ENCODE results near the gene PACRG.
"Not testable (repeated sequence)": the region's sequence is repeated elsewhere in the genome, so short reads cannot be mapped to it uniquely, and the experiment has no call there.

The PACRG gene

GRCh38 chr6:163309491-163310026, 581.8 kb downstream of the PACRG start:
- TF ChIP-seq, protein P1, sequence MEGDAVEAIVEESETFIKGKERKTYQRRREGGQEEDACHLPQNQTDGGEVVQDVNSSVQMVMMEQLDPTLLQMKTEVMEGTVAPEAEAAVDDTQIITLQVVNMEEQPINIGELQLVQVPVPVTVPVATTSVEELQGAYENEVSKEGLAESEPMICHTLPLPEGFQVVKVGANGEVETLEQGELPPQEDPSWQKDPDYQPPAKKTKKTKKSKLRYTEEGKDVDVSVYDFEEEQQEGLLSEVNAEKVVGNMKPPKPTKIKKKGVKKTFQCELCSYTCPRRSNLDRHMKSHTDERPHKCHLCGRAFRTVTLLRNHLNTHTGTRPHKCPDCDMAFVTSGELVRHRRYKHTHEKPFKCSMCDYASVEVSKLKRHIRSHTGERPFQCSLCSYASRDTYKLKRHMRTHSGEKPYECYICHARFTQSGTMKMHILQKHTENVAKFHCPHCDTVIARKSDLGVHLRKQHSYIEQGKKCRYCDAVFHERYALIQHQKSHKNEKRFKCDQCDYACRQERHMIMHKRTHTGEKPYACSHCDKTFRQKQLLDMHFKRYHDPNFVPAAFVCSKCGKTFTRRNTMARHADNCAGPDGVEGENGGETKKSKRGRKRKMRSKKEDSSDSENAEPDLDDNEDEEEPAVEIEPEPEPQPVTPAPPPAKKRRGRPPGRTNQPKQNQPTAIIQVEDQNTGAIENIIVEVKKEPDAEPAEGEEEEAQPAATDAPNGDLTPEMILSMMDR (IDR thresholded peaks at IDR 0.05; ENCODE audit: low read depth, low read length): no peak
- no peak for DNase-seq (ENCODE audit: extremely low read depth, low read depth)

DNA sequence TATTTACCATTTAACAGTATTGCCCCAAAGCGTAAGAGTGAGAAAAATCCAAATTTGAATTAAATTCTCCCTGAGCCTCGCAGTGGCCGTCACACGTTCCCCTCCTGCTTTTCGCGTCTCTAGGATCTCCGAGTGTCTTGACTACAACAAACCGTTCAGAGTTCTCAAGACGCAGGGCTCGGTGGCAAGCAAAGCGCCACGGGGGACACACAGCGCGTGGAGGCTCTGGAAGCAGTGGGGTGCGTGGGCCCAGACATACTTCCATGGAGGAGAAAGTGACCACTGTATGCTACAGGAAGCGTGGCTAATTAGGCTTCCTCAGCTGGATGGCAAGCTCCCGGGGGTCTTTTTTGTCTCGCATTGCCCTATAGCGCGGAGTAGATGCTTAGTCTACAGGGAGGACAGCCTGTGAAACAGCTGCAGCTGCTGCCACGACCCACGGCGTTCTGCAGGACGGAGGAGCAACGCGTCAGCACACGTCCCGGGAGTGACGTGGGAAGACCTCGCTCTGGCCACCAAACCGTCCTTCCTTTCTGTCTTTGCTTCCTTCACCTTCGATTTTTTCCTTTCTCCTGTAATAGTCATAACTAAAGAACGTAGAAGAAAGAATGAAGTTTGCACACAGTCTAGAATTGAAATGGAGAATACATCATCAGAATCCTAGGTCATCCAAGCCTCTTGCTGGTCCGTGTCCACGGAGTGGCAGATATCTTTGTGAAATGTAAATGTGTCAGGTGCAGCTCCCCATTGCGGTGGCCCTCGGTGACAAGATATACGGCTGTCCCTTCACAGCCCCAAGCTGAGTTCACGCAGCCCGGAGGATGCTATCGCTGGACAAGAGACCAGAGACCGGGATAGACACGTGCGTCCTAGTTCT, 582.6 kb downstream of the PACRG start:
- DNase-seq (ENCODE audit: extremely low read depth, low read depth): no peak
- TF ChIP-seq, protein P1 (IDR thresholded peaks at IDR 0.05; ENCODE audit: low read depth, low read length): no peak

DNA sequence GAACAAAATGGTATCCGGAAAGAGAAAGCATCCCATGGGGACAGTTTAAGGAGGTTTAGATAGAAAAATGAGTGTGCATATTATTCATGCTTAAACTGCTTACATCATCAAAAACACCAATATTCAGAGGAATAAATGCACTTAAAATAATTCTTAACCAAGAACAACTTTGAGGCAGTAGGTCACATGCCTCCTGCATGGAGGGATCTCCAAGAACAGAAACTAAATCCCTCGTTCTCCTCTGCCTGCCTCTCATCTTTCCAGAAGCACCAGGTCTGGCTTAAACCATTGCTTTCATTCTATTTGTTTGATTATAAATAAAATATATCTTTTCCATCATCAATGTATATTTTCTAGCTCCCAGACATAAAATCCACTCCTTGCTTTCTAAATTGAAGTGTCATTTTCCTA, 583.2 kb downstream of the PACRG start:
- TF ChIP-seq, protein P1 (IDR thresholded peaks at IDR 0.05; ENCODE audit: low read depth, low read length): no peak

DNA sequence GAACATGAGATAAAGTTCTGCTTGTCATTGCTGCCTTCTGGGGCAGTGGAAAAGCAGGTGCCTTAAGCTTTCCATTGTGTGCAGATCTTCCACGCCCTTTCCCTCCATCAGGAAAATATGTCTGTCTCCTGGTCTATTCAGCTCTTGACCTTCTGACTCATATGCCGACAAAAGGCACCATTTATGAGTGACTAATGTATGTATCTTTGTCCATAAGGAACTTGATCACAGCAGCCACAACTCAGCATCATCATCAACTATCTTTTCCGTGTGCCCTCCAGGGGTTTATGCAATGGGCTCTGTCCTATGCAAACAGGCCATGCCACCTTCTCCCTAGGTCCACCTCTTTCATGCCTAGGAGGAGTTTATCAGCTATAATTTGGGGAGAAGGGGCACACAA, 584.1 kb downstream of the PACRG start:
- DNase-seq (ENCODE audit: extremely low read depth, low read depth): no peak
- TF ChIP-seq, protein P1 (IDR thresholded peaks at IDR 0.05; ENCODE audit: low read depth, low read length): no peak

More for the DNA sequence above, 583.2 kb downstream of the PACRG start:
- DNase-seq (ENCODE audit: extremely low read depth, low read depth): no peak

GRCh38 chr6:163313566-163313965, 585.8 kb downstream of the PACRG start:
- DNase-seq (ENCODE audit: extremely low read depth, low read depth): no peak
- TF ChIP-seq, protein P1 (IDR thresholded peaks at IDR 0.05; ENCODE audit: low read depth, low read length): no peak

DNA sequence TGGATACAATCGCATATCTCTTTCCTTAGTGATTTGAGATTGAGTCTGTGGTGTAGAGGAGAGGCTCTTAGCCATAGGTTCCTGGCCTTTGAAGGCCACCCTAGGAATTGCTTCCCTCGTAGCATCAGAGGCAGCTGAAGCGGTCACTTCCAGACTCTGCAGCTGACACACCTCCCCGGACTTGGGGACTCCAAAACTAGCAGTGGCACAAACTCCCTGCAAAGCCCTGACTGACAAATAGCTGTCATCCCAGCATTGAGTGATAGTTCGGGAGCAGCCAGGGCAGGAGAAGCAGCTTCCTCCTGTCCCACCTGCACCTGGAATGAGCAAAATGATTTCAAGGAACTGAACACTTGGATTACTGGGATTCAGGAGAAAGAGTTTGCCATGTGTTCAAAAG, 586.2 kb downstream of the PACRG start:
- TF ChIP-seq, protein P1 (IDR thresholded peaks at IDR 0.05; ENCODE audit: low read depth, low read length): no peak
- no peak for DNase-seq (ENCODE audit: extremely low read depth, low read depth)

GRCh38 chr6:163314791-163315470, 587.2 kb downstream of the PACRG start:
- TF ChIP-seq, protein P1 (IDR thresholded peaks at IDR 0.05; ENCODE audit: low read depth, low read length): no peak
- DNase-seq (ENCODE audit: extremely low read depth, low read depth): no peak

DNA sequence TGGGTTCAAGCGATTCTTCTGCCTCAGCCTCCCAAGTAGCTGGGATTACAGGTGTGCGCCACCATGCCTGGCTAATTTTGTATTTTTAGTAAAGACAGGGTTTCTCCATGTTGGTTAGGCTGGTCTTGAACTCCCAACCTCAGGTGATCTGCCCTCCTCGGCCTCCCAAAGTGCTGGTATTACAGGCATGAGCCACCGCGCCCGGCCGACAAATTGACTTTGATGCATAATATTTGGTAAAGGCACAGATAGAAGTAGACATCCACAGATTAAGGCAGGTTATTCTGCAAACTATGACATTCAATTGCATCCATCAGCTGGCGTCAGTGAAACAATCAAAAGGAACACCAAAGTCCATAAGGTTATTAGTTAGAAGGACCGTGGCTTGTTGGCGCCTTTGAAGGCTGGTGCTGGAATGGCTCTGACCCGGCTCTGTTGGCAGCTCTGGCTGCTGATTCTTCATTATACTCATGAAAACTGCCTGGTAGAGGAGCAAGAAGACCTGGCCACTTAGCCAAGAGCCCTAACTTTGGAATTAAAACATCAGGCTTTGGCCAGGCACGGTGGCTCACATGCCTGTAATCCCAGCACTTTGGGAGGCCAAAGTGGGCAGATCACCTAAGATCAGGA, 589.2 kb downstream of the PACRG start:
- not testable (repeated sequence) for DNase-seq (ENCODE audit: extremely low read depth, low read depth)

Data from AG09319 (cell line).